ENCODE results near the gene SERPINB1.

The SERPINB1 gene

DNA sequence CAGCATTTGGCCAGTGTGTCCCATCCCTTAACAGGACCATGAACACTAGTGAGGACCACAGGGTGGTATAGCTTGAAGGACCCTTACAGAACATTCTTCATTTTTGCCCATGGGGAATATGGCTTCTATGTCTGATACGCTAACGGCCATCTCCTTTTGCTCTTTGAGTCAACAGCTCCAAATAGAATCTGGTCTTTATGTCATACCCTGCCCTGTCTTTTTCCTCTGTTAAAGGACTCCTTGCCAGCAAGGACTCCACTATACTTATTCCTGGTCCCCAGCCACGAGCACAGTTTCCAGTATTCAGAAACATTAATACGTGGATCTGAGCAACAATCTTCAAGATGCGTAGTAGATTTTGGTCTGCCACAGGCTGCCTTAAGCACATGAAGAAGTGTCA lies 22.5 kb downstream of the SERPINB1 start:
- in situ Hi-C loops (cut with HindIII; ENCODE audit: low sequenced_read_pairs) = no loop called here
- no peak overlapping the region for H3K4me3 ChIP-seq (ENCODE audit: low read depth, low read length)
- TF ChIP-seq, protein P1, sequence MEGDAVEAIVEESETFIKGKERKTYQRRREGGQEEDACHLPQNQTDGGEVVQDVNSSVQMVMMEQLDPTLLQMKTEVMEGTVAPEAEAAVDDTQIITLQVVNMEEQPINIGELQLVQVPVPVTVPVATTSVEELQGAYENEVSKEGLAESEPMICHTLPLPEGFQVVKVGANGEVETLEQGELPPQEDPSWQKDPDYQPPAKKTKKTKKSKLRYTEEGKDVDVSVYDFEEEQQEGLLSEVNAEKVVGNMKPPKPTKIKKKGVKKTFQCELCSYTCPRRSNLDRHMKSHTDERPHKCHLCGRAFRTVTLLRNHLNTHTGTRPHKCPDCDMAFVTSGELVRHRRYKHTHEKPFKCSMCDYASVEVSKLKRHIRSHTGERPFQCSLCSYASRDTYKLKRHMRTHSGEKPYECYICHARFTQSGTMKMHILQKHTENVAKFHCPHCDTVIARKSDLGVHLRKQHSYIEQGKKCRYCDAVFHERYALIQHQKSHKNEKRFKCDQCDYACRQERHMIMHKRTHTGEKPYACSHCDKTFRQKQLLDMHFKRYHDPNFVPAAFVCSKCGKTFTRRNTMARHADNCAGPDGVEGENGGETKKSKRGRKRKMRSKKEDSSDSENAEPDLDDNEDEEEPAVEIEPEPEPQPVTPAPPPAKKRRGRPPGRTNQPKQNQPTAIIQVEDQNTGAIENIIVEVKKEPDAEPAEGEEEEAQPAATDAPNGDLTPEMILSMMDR (IDR thresholded peaks at IDR 0.05; ENCODE audit: low read depth, low read length) = no peak
- no peak for DNase-seq (ENCODE audit: low read depth, low spot score)

DNA sequence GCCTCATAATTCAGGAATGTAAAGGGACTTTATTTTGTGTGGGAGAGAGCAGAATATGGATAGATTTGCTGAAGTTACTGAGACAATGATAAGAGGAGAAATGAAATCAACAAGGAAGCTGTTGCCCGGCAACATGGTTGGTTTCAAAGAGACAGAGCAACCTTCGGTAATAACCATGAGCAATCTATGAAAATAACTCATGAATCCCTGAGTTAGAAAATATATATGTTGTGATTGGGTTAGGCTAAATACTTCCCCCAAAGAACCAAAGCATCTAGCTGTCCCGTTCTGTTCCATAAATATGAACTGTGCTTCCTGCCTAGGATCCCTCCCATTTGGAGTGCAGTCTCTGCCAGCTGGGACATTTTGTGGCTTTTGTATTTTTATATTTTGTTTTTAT lies 23.1 kb downstream of the SERPINB1 start:
- H3K4me3 ChIP-seq (ENCODE audit: low read depth, low read length) = no peak overlapping the region
- TF ChIP-seq, protein P1 (IDR thresholded peaks at IDR 0.05; ENCODE audit: low read depth, low read length) = no peak
- DNase-seq (ENCODE audit: low read depth, low spot score) = peak; percentile 65
- in situ Hi-C loops (cut with HindIII; ENCODE audit: low sequenced_read_pairs) = no loop called here

DNA sequence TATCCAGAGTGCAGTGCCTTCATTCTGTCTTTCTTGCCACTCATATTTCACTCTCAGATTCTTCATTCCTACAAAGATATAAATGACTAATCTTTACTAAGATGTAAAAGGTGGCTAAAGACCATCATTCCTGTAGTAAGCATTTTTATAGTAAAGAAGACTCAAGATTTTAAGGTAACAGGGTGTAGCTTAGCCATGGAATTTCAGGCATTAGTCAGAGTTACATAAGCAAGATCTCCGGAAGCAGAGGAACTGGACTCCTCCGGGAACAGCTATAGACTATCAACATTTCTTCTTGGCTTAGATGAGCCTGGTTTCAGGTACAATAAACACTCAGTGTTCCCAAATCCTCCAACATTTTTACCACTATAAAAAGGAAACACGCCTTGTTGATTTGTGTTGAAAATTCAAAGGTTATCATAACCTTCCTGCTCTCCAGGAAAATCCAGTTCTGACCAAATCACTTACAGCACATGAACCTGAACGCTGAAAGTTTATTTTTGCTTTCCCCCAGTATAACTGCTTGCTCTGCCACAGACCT lies 23.7 kb downstream of the SERPINB1 start:
- TF ChIP-seq, protein P1 (IDR thresholded peaks at IDR 0.05; ENCODE audit: low read depth, low read length) = no peak
- in situ Hi-C loops (cut with HindIII; ENCODE audit: low sequenced_read_pairs) = no loop called here
- no peak overlapping the region for H3K4me3 ChIP-seq (ENCODE audit: low read depth, low read length)
- DNase-seq (ENCODE audit: low read depth, low spot score) = peak; percentile 59

DNA sequence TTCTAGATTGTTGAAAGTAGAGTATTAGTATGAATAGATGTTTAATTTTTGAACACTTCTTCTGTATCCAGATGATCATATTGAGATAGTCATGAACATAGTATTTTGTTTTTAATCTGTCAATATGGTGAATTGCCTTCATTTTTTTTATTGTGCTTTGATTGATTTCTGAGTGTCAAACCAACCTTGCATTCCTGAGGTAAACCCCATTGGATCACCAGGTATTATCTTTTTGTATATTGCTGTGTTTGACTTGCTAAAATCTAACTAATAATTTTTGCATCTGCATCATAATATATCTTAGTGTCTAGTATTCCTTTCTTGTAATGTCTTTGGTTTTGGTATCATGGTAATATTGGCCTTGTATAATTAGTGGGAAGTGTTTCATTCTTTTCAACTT lies 25.5 kb downstream of the SERPINB1 start:
- no peak for DNase-seq (ENCODE audit: low read depth, low spot score)
- no peak overlapping the region for H3K4me3 ChIP-seq (ENCODE audit: low read depth, low read length)
- TF ChIP-seq, protein P1 (IDR thresholded peaks at IDR 0.05; ENCODE audit: low read depth, low read length) = no peak
- in situ Hi-C loops (cut with HindIII; ENCODE audit: low sequenced_read_pairs) = no loop called here

DNA sequence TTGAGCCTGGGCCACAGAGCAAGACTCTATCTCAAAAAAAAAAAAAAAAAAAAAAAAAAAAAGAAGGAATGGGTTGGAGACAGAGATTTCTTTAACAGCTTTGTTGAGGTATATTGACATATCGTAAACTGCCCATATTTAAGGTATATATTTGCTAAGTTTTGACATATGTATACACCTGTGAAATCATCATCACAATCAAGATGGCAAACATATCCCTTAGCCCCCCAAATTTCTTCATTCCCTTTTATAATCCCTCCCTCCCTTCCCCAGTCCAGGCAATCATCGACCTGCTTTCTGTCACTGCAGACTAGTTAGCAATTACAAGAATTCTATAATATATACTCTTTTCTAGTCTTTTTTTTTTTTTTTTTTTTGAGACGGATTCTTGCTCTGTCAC lies 29.0 kb downstream of the SERPINB1 start:
- TF ChIP-seq, protein P1 (IDR thresholded peaks at IDR 0.05; ENCODE audit: low read depth, low read length) = no peak
- DNase-seq (ENCODE audit: low read depth, low spot score) = no peak
- in situ Hi-C loops (cut with HindIII; ENCODE audit: low sequenced_read_pairs) = no loop called here
- no peak overlapping the region for H3K4me3 ChIP-seq (ENCODE audit: low read depth, low read length)

DNA sequence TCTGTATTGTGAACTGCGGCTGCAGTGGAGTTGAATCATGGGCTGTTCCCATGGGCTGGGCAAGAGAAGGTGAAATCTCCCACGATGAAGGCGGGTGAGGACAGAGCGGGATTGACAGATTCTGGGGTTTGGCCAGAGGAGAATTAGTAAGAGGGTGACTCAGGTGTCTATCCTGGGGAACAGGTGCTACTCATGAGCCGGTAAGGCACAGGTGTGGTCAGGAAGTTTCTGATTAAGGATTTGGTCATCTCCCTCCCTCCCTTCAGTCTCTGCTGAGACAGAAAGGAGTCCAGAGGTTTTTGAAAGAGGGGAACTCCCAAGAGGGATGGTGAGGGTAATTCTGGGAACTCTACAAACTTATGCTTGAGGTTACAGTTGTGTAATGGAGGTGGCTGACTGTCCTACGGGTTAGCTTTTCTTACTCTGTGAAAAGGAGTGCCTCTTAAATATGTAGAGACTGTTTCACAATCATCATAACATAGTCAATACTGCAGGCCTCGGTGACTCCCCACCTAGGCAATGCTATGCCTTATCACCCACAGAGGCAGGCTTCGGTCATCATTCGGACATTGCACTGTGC lies 31.5 kb downstream of the SERPINB1 start:
- in situ Hi-C loops (cut with HindIII; ENCODE audit: low sequenced_read_pairs) = no loop called here
- no peak overlapping the region for H3K4me3 ChIP-seq (ENCODE audit: low read depth, low read length)
- TF ChIP-seq, protein P1 (IDR thresholded peaks at IDR 0.05; ENCODE audit: low read depth, low read length) = no peak
- no peak for DNase-seq (ENCODE audit: low read depth, low spot score)

All from astrocyte of the spinal cord (primary cell).